Esophagus muscularis mucosa (tissue), 3 donors: Measurements from ENCODE around the gene MAP4K4.

Experiments used
- CTCF ChIP-seq, 3 experiments: fragments of 200-600 bp in 2 of 3; fragments of 450-650 bp in 1 of 3; sonication (generic) in 2 of 3; IDR thresholded peaks; one replicate each; pipeline ENCODE4 v1.5.1; 2017 to 2019; ENCODE audit warnings: antibody characterized with exemption in 3 of 3, mild to moderate bottlenecking in 2 of 3, moderate library complexity in 1 of 3
- POLR2A ChIP-seq: fragments of 450-650 bp; IDR thresholded peaks from one replicate; pipeline ENCODE4 v1.6.1; 2017; ENCODE audit warnings: antibody characterized with exemption, moderate library complexity, mild to moderate bottlenecking, low read depth
- POLR2AphosphoS5 ChIP-seq, 2 donors: sonication (generic); formaldehyde crosslinking; IDR thresholded peaks; one replicate each; pipeline ENCODE4 v1.6.1; 2017; ENCODE audit warnings: antibody characterized with exemption in 2 of 2

- TF ChIP-seq CTCF (IDR thresholded peaks at IDR 0.05): no peak
- TF ChIP-seq POLR2A: no peak
- no peak for TF ChIP-seq POLR2AphosphoS5 (IDR thresholded peaks at IDR 0.05)
Observed at GRCh38 chr2:101768556-101769220, 71.2 kb downstream of the MAP4K4 start.
